Loucy (cell line): Measurements from ENCODE around the gene MAPKAP1.

Experiments
- EZH2phosphoT487 ChIP-seq: fragments of 200-600 bp; IDR thresholded peaks from 2 replicates; pipeline ENCODE4 v1.6.1; 2018; ENCODE audit warnings: antibody characterized with exemption, mild to moderate bottlenecking, moderate library complexity, borderline replicate concordance
- TF ChIP-seq, protein P1 (sequence below): fragments of 200-600 bp; sonication (generic); conservative IDR thresholded peaks from 2 replicates; pipeline ENCODE4 v1.5.1; 2014; ENCODE audit warnings: mild to moderate bottlenecking, antibody characterized with exemption, low read length

GRCh38 chr9:125649315-125649714 is 57.7 kb downstream of the MAPKAP1 start:
- TF ChIP-seq, protein P1, sequence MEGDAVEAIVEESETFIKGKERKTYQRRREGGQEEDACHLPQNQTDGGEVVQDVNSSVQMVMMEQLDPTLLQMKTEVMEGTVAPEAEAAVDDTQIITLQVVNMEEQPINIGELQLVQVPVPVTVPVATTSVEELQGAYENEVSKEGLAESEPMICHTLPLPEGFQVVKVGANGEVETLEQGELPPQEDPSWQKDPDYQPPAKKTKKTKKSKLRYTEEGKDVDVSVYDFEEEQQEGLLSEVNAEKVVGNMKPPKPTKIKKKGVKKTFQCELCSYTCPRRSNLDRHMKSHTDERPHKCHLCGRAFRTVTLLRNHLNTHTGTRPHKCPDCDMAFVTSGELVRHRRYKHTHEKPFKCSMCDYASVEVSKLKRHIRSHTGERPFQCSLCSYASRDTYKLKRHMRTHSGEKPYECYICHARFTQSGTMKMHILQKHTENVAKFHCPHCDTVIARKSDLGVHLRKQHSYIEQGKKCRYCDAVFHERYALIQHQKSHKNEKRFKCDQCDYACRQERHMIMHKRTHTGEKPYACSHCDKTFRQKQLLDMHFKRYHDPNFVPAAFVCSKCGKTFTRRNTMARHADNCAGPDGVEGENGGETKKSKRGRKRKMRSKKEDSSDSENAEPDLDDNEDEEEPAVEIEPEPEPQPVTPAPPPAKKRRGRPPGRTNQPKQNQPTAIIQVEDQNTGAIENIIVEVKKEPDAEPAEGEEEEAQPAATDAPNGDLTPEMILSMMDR, result no peak
- no peak for TF ChIP-seq EZH2phosphoT487
